Colonic mucosa (tissue), 4 donors: ENCODE data around the gene ZNF385B. TPM values are rescaled to one million over a fixed set of nuclear protein-coding genes. Genes with fewer than 3 reads are reported as not detected.

ENCODE experiments used
- DNase-seq: peaks from one replicate; pipeline ENCODE4 v3.0.0-alpha.2; 2020
- H3K27ac ChIP-seq: fragments of 200-600 bp; one replicate; pipeline ENCODE4 v1.8.0; 2021
- H3K27me3 ChIP-seq: fragments of 200-600 bp; one replicate; pipeline ENCODE4 v1.8.0; 2021
- H3K36me3 ChIP-seq: fragments of 200-600 bp; one replicate; pipeline ENCODE4 v1.8.0; 2021
- H3K4me1 ChIP-seq: fragments of 200-600 bp; one replicate; pipeline ENCODE4 v1.8.0; 2021; ENCODE audit warnings: mild to moderate bottlenecking
- H3K4me3 ChIP-seq: fragments of 200-600 bp; one replicate; pipeline ENCODE4 v1.8.0; 2021
- H3K9ac ChIP-seq, 2 donors: one replicate each; pipeline ENCODE4 v1.7.0; 2013; ENCODE audit warnings: control low read depth in 2 of 2, low read depth in 2 of 2, low read length in 2 of 2
- H3K9me3 ChIP-seq: fragments of 200-600 bp; one replicate; pipeline ENCODE4 v1.8.0; 2021
- intact Hi-C: fragments of 100-400 bp; cut with DNase I; formaldehyde crosslinking; loops from one replicate; pipeline ENCODE4 v1.14.1; 2022
- total RNA-seq, 2 donors: library from RNA; stranded (reverse); fragmentation: NEBNext Ultra II Directional in 1 of 2; extraction: Animal tissue kit (Norgen Biotek cat#: 25700) in 1 of 2; gene quantifications; one replicate each; pipeline ENCODE4 v1.2.1, GENCODE V29; 2021
- TF ChIP-seq, protein P1 (sequence below): fragments of 200-600 bp; IDR thresholded peaks from one replicate; pipeline ENCODE4 v1.8.0; 2022; ENCODE audit warnings: antibody characterized with exemption, mild to moderate bottlenecking
- donor health status: healthy.
- donor health status: DM: no; HTN: no; CAD: no.
- donor health status: DM: no; HTN: no; CAD: no.

Gene ZNF385B
- under 1 TPM; 0.10 to 0.69 TPM for total RNA-seq

DNA sequence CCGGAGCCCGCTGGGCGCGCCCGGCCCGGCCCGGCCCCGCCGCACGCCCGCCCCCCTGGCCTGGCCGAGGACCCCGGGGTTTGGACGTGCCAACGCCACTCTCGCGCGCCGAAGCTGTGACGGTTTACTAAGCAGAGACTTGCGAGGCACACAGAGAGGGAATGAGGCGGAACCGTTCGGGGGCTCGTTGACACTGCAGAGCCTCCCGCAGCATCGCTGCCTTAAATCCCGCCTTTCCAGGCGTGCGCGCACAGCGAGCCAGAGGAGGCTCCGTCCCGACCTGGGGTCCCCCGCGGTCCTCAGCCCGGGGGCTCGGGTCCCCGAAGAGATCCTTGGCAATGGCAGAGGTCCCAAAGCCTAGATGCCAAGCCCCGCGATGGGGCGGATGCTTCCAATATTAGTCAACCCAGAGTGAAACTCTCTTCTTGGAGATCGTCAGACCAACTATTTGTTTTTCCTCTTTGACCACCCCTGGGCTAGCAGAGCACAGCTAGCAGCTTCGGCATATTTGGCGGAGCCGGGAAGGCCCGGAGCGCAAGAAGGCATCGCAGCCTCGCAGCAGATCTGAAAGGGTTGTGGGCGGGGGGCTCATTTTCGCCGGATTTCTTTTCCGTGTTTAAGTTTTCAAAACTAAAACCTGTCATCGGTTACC, at the start of gene ZNF385B:
Gene ZNF385B, minus strand, starts transcription at position 197 of the 652 bp plus-strand sequence.
- intact Hi-C loops = no loop called here
- DNase-seq = no peak
- Histone ChIP-seq H3K4me1 (no peaks in the 10 kb centered on the region), H3K9me3 (no peaks in the 10 kb centered on the region), H3K4me3 (peak within 1 kb of the TSS; percentile 40), H3K27me3 (peaks cover 23% of the 10 kb centered on the region), H3K9ac (peak within 1 kb of the TSS in 1 of 2 donors; percentile 5), H3K36me3 (no peaks in the 10 kb centered on the region), H3K27ac (no peak within 1 kb of the TSS)
- TF ChIP-seq, protein P1, sequence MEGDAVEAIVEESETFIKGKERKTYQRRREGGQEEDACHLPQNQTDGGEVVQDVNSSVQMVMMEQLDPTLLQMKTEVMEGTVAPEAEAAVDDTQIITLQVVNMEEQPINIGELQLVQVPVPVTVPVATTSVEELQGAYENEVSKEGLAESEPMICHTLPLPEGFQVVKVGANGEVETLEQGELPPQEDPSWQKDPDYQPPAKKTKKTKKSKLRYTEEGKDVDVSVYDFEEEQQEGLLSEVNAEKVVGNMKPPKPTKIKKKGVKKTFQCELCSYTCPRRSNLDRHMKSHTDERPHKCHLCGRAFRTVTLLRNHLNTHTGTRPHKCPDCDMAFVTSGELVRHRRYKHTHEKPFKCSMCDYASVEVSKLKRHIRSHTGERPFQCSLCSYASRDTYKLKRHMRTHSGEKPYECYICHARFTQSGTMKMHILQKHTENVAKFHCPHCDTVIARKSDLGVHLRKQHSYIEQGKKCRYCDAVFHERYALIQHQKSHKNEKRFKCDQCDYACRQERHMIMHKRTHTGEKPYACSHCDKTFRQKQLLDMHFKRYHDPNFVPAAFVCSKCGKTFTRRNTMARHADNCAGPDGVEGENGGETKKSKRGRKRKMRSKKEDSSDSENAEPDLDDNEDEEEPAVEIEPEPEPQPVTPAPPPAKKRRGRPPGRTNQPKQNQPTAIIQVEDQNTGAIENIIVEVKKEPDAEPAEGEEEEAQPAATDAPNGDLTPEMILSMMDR = no peak

DNA sequence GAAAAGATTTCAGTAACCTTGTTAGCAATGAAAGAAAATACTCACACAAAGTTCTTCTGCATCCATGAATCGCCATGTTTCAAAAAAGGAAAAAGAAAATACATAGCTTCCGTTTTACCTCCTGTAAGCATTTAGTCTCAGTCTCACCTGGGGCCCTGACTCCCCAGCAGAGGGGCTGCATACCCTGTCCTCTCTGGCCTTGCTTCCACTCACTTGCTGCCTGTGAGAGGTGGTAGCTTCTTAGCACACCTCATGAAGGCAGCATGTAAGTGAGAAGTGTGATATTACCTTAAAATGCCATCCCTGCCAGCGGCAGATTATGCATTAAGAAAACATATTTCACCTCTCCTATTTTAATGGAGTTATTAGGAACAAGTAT, 49.3 kb upstream of the ZNF385B start:
- intact Hi-C loops = no loop called here
- Histone ChIP-seq H3K4me1 (no peaks in the 10 kb centered on the region), H3K27ac (no peak overlapping the region), H3K9ac (no peak overlapping the region), H3K36me3 (no peaks in the 10 kb centered on the region), H3K27me3 (no peaks in the 10 kb centered on the region), H3K4me3 (no peak overlapping the region), H3K9me3 (no peaks in the 10 kb centered on the region)
- TF ChIP-seq, protein P1 = no peak
- DNase-seq = no peak

DNA sequence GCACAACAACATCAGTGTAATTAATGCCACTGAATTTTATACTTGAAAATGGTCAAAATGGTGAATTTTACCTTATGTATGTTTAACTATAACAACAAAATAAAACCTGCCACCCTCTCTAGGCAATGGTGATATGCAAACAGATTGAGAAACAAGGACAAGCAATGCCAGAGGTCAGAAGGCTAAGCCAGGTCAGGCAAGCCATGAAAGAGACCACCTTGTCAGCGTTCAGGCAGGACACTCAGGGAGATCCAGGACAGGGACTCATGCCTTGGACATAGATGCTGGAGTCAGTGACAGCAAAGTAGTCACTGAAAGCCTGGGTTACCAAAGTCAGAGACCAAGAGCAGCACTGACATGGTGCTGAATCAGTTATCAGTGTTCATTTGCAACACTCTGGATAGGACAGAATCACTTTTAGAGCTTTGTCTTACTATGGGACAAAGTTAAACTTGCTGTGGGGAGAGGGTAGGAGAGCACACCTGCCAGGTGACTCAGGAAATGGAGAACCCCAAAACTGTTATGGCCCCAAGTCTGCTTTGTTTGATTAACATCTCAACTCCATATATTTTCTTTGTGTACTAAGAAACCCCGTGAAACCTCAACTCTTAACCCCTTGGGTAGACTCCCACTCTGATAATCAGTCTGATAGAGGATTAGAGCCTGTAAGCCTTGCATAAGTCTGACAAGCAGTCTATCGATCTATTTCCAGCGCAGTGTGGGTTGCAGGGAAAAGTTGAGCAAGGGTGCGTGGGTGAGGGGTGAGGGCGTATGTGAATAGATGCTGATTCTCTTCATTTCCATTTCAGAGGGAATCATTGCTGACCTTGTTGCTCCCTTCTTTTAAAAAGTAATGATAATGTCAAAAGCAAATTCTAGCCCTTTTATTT, 48.7 kb upstream of the ZNF385B start:
- Histone ChIP-seq H3K27me3 (no peaks in the 10 kb centered on the region), H3K9ac (no peak overlapping the region), H3K9me3 (no peaks in the 10 kb centered on the region), H3K36me3 (no peaks in the 10 kb centered on the region), H3K27ac (no peak overlapping the region), H3K4me3 (no peak overlapping the region), H3K4me1 (no peaks in the 10 kb centered on the region)
- intact Hi-C loops = no loop called here
- no peak for DNase-seq
- TF ChIP-seq, protein P1 = no peak

DNA sequence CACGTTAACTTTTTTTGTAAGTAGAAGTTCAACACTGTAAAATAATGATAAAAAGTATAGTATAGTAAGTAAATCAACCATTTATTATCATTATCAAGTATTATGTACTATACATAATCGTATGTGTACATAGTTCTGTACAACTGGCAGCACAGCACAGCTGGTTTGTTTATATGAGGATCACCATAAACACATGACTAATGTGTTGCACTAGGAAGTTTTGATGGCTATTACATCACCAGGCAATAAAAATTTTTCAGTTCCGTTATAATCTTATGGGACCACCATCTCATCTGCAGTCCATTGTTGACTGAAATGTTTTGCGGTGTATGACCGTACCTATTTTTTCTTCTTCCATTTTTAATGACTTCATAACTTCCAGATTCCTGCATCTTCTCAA, 39.2 kb upstream of the ZNF385B start:
- TF ChIP-seq, protein P1 = no peak
- intact Hi-C loops = no loop called here

DNA sequence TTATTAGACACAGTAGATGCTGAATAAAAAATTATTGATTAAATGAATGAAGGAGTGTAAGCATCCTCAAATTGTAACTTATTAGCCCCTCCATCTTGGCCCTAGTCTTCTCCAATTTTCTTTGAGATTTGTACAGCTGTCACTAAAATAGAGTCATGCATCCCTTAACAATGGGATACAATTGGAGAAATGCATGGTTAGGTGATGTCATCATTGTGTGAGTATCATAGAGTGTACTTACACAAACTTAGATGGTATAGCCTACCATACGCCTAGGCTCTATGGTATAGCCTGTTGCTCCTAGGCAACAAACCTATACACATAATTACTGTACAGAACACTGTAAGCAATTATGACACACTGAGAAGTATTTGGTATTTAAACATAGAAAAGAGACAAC, 38.3 kb upstream of the ZNF385B start:
- no peak overlapping the region for H3K4me3 ChIP-seq
- TF ChIP-seq, protein P1 = no peak
- H3K27me3 ChIP-seq = no peaks in the 10 kb centered on the region
- no peak for DNase-seq
- H3K36me3 ChIP-seq = no peaks in the 10 kb centered on the region
- intact Hi-C loops = no loop called here
- no peaks in the 10 kb centered on the region for H3K4me1 ChIP-seq
- H3K9me3 ChIP-seq = no peaks in the 10 kb centered on the region
- no peak overlapping the region for H3K27ac ChIP-seq
- H3K9ac ChIP-seq = no peak overlapping the region

More for the DNA sequence above, 39.2 kb upstream of the ZNF385B start:
- Histone ChIP-seq H3K36me3 (no peaks in the 10 kb centered on the region), H3K4me1 (no peaks in the 10 kb centered on the region), H3K27ac (no peak overlapping the region), H3K9me3 (no peaks in the 10 kb centered on the region), H3K9ac (no peak overlapping the region), H3K27me3 (no peaks in the 10 kb centered on the region), H3K4me3 (no peak overlapping the region)
- DNase-seq = no peak
